ENCODE measurements around the gene AKIRIN1. TPM values are rescaled to one million over a fixed set of nuclear protein-coding genes. Genes with fewer than 3 reads are reported as not detected.
"Not testable (repeated sequence)": the region's sequence is repeated elsewhere in the genome, so short reads cannot be mapped to it uniquely, and the experiment has no call there.

AKIRIN1 gene
- total RNA-seq, 4 donors from 2014 or later = 18.9 to 39.6 (median 33.8) TPM

GRCh38 chr1:39017266-39017665 is 26.2 kb downstream of the AKIRIN1 start:
- H3K27ac ChIP-seq = no peak overlapping the region
- H3K9me3 ChIP-seq = no peaks in the 10 kb centered on the region
- no peak overlapping the region for H3K4me3 ChIP-seq
- H3K4me1 ChIP-seq = no peaks in the 10 kb centered on the region
- no peak for DNase-seq
- TF ChIP-seq CTCF (IDR thresholded peaks at IDR 0.05) = no peak
- no peak for TF ChIP-seq POLR2A (IDR thresholded peaks at IDR 0.05)
- H3K27me3 ChIP-seq = no peaks in the 10 kb centered on the region
- no peaks in the 10 kb centered on the region for H3K36me3 ChIP-seq

GRCh38 chr1:39020494-39020893 is 29.4 kb downstream of the AKIRIN1 start:
- DNase-seq, H3K27ac ChIP-seq, H3K9me3 ChIP-seq, H3K4me1 ChIP-seq, H3K27me3 ChIP-seq, H3K36me3 ChIP-seq, H3K4me3 ChIP-seq: not testable (repeated sequence)

- TF ChIP-seq CTCF (IDR thresholded peaks at IDR 0.05) (no peak), POLR2A (IDR thresholded peaks at IDR 0.05) (no peak)
- peaks cover 0 to 6% (median 5%) of the 10 kb centered on the region in 4 donors for H3K4me1 ChIP-seq
- no peak overlapping the region for H3K4me3 ChIP-seq
- no peaks in the 10 kb centered on the region for H3K36me3 ChIP-seq
- no peak overlapping the region for H3K27ac ChIP-seq
- no peaks in the 10 kb centered on the region for H3K27me3 ChIP-seq
- DNase-seq = no peak
- no peaks in the 10 kb centered on the region for H3K9me3 ChIP-seq
Observed at GRCh38 chr1:39021426-39021825, 30.4 kb downstream of the AKIRIN1 start.

- Histone ChIP-seq H3K27me3 (no peaks in the 10 kb centered on the region), H3K4me3 (no peak overlapping the region), H3K27ac (no peak overlapping the region), H3K4me1 (peaks cover 0 to 11% (median 5%) of the 10 kb centered on the region in 4 donors), H3K9me3 (no peaks in the 10 kb centered on the region), H3K36me3 (no peaks in the 10 kb centered on the region)
- DNase-seq = no peak
- TF ChIP-seq POLR2A (IDR thresholded peaks at IDR 0.05) = no peak
Observed at GRCh38 chr1:39023140-39023539, 32.1 kb downstream of the AKIRIN1 start.

- peak; percentile 86 to 96 (median 92) for DNase-seq
- Histone ChIP-seq H3K4me1 (peaks cover 0 to 11% (median 5%) of the 10 kb centered on the region in 4 donors), H3K36me3 (peaks cover 0 to 26% (median 0%) of the 10 kb centered on the region in 3 donors), H3K9me3 (no peaks in the 10 kb centered on the region), H3K27ac (peak within 1 kb of the TSS; percentile 78 to 96 (median 87)), H3K4me3 (peak within 1 kb of the TSS; percentile 51 to 70 (median 68)), H3K27me3 (no peaks in the 10 kb centered on the region)
- no peak for TF ChIP-seq CTCF (IDR thresholded peaks at IDR 0.05)
- TF ChIP-seq POLR2A (IDR thresholded peaks at IDR 0.05) = peak; percentile 73 to 90
Observed at GRCh38 chr1:39026051-39026865, 35.2 kb downstream of the AKIRIN1 start, which contains the start of gene NDUFS5. TSS of gene NDUFS5 (plus strand) at chr1:39026350. CDS start at chr1:39028725, 2,375 bp downstream.

GRCh38 chr1:39026866-39027507 is 35.9 kb downstream of the AKIRIN1 start:
- Histone ChIP-seq H3K4me1 (peaks cover 0 to 11% (median 5%) of the 10 kb centered on the region in 4 donors), H3K9me3 (no peaks in the 10 kb centered on the region), H3K36me3 (peaks cover 0 to 32% (median 0%) of the 10 kb centered on the region in 3 donors), H3K4me3 (peak overlapping the region; percentile 51 to 70 (median 68)), H3K27ac (peak overlapping the region; percentile 78 to 96 (median 87)), H3K27me3 (no peaks in the 10 kb centered on the region)
- TF ChIP-seq POLR2A (IDR thresholded peaks at IDR 0.05) (no peak), CTCF (IDR thresholded peaks at IDR 0.05) (no peak)
- DNase-seq = no peak
